ENCODE data around the gene EIF2A.

Gene EIF2A

DNA sequence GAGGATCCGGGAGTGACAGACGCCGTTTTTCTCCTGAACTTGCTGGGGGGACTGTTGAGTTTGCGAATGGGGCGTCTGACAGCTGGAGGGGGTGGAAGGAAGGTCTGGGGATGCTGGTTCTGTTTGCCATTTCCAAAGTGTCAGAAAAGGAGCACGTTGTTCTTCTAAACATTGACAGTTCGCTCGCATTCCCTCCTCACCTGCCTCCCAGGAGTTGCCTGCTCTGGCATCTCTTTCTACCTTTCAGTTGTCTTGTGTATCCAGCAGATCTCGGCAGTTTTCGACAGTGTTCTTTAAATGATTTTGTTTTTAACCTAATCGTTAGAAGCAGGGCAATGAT is 57.4 kb downstream of the EIF2A start:
- H3K9ac ChIP-seq (ENCODE audit: low read length) = peak overlapping the region; percentile 95
- H4K91ac ChIP-seq (ENCODE audit: low read length) = no peak overlapping the region
- 8% methylated on average over 10 of the region's 11 CpGs for WGBS
- H3K4me2 ChIP-seq (ENCODE audit: low read length, poor library complexity, severe bottlenecking) = peak overlapping the region; percentile 62
- H2BK12ac ChIP-seq (ENCODE audit: low read length in 2 of 2) = no peak overlapping the region
- H3K36me3 ChIP-seq (ENCODE audit: control insufficient read depth in 1 of 2, insufficient read depth in 2 of 2, low read depth in 1 of 2, low read length in 2 of 2) = peaks cover 0 to 6% of the 10 kb centered on the region in 2 experiments
- H3K14ac ChIP-seq (ENCODE audit: low read length in 2 of 2) = peak overlapping the region in 1 of 2 experiments; percentile 10
- no peak overlapping the region for H2BK15ac ChIP-seq (ENCODE audit: low read depth, poor library complexity, severe bottlenecking)
- peak overlapping the region; percentile 90 for H3K27ac ChIP-seq (ENCODE audit: low read length, poor library complexity, severe bottlenecking)
- H3K4me1 ChIP-seq (ENCODE audit: control insufficient read depth, insufficient read depth, low read depth, low read length) = peaks cover 6% of the 10 kb centered on the region
- H2AFZ ChIP-seq (ENCODE audit: low read depth, low read length) = peak overlapping the region; percentile 29
- H3K23ac ChIP-seq (ENCODE audit: low read length in 2 of 2) = peak overlapping the region in 1 of 2 experiments; percentile 6
- H4K8ac ChIP-seq (ENCODE audit: low read length) = peak overlapping the region; percentile 76
- H3K4ac ChIP-seq (ENCODE audit: low read depth in 1 of 2, low read length in 2 of 2) = peak overlapping the region; percentile 42 to 99
- no peak for DNase-seq
- H3K79me1 ChIP-seq (replicated peaks; ENCODE audit: low read length, poor library complexity, severe bottlenecking) = peaks cover 2% of the 10 kb centered on the region
- H2BK5ac ChIP-seq (ENCODE audit: low read depth, low read length, poor library complexity, severe bottlenecking) = no peak overlapping the region
- H3K9me3 ChIP-seq (ENCODE audit: control insufficient read depth, low read length) = no peaks in the 10 kb centered on the region
- H3K4me3 ChIP-seq (ENCODE audit: insufficient read depth in 1 of 2, low read depth in 1 of 2, low read length in 2 of 2) = peak overlapping the region; percentile 75 to 90
- no peaks in the 10 kb centered on the region for H3K27me3 ChIP-seq (ENCODE audit: control insufficient read depth in 1 of 2, insufficient read depth in 1 of 2, low read length in 2 of 2)
- H2BK120ac ChIP-seq (ENCODE audit: low read depth, low read length) = no peak overlapping the region
- H3K18ac ChIP-seq (ENCODE audit: low read depth in 1 of 2, low read length in 2 of 2) = peak overlapping the region; percentile 13 to 96
- no peak overlapping the region for H2AK5ac ChIP-seq (ENCODE audit: low read length, severe bottlenecking)

DNA sequence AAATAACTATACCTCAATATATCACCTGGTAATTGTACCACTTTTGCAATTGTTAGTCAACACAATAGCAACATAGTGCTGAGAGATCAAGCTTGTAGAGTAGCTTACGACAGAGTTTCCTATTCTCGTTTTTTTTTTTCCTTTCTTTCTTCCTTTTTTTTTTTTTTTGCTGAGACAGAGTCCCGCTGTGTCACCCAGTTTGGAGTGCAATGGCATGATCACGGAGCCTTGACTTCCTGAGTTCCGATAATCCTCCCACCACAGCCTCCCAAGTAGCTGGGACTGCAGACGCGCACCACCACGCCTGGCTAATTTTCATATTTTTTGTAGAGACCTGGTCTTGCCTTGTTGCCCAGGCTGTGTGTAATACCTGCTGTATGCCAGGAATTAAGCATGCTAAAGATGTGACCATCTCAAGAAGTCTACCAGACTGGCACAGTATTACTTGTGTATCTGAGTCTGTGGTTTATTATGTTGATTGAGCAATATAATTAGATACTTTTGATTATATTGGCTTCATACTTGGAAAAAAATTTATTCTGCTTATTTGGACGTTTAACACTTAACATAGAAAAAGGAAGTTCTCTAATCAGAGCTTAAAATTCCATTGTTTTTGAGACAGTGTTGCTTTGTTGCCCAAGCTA is 59.5 kb downstream of the EIF2A start:
- no peak overlapping the region for H3K23ac ChIP-seq (ENCODE audit: low read length in 2 of 2)
- H3K27me3 ChIP-seq (ENCODE audit: control insufficient read depth in 1 of 2, insufficient read depth in 1 of 2, low read length in 2 of 2) = no peaks in the 10 kb centered on the region
- no peak overlapping the region for H3K4ac ChIP-seq (ENCODE audit: low read depth in 1 of 2, low read length in 2 of 2)
- DNase-seq = no peak
- H3K4me1 ChIP-seq (ENCODE audit: control insufficient read depth, insufficient read depth, low read depth, low read length) = peaks cover 3% of the 10 kb centered on the region
- no peak overlapping the region for H2BK120ac ChIP-seq (ENCODE audit: low read depth, low read length)
- no peak overlapping the region for H4K91ac ChIP-seq (ENCODE audit: low read length)
- H2BK5ac ChIP-seq (ENCODE audit: low read depth, low read length, poor library complexity, severe bottlenecking) = no peak overlapping the region
- H3K27ac ChIP-seq (ENCODE audit: low read length, poor library complexity, severe bottlenecking) = no peak overlapping the region
- no peak overlapping the region for H2BK15ac ChIP-seq (ENCODE audit: low read depth, poor library complexity, severe bottlenecking)
- H3K4me3 ChIP-seq (ENCODE audit: insufficient read depth in 1 of 2, low read depth in 1 of 2, low read length in 2 of 2) = no peak overlapping the region
- no peaks in the 10 kb centered on the region for H3K9me3 ChIP-seq (ENCODE audit: control insufficient read depth, low read length)
- H3K79me1 ChIP-seq (replicated peaks; ENCODE audit: low read length, poor library complexity, severe bottlenecking) = no peaks in the 10 kb centered on the region
- peaks cover 0 to 6% of the 10 kb centered on the region in 2 experiments for H3K36me3 ChIP-seq (ENCODE audit: control insufficient read depth in 1 of 2, insufficient read depth in 2 of 2, low read depth in 1 of 2, low read length in 2 of 2)
- no peak overlapping the region for H2AK5ac ChIP-seq (ENCODE audit: low read length, severe bottlenecking)
- peak overlapping the region; percentile 95 for H3K9ac ChIP-seq (ENCODE audit: low read length)
- no peak overlapping the region for H3K18ac ChIP-seq (ENCODE audit: low read depth in 1 of 2, low read length in 2 of 2)
- no peak overlapping the region for H2AFZ ChIP-seq (ENCODE audit: low read depth, low read length)
- 97% methylated on average over 9 of the region's 9 CpGs for WGBS
- H3K14ac ChIP-seq (ENCODE audit: low read length in 2 of 2) = no peak overlapping the region
- H3K4me2 ChIP-seq (ENCODE audit: low read length, poor library complexity, severe bottlenecking) = no peak overlapping the region
- no peak overlapping the region for H2BK12ac ChIP-seq (ENCODE audit: low read length in 2 of 2)
- no peak overlapping the region for H4K8ac ChIP-seq (ENCODE audit: low read length)

DNA sequence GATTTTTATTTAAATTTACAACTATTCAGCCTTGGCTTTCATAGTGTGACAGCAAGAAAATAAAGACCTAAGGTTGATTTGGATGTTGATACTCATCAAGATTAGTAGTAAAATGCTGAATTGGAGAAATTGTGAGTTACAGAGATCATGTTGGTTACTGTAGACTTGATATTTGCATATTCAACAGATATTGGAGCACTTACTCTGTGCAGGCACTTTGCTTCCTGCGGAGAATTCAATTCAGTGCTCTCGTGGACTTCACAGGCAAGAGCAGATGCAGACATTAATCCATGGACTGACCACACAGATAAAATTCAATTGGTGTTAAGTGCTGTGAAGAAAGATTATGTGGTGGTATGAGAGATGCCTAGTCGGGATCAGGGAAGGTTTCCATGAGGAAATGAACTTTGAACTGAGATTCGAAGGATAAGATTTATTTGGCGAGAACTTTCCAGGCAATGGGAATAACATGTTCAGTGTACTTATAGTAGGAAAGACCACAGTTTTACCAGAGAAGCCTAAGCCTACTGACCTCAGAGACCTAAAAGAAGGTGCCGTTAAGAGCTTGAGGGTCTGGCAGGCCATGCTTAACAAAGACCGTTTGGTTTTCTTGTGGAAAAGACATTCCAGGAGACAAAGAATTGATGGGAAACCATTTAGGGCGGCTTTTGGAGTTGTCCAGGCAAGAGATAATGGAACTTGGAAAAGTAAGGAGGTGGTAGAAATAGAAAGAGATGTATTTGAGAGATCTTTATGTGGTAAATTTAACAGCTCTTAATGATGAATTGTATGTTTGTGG is 60.9 kb downstream of the EIF2A start:
- H4K8ac ChIP-seq (ENCODE audit: low read length) = peak overlapping the region; percentile 60
- H2BK15ac ChIP-seq (ENCODE audit: low read depth, poor library complexity, severe bottlenecking) = no peak overlapping the region
- H2BK5ac ChIP-seq (ENCODE audit: low read depth, low read length, poor library complexity, severe bottlenecking) = no peak overlapping the region
- H2AK5ac ChIP-seq (ENCODE audit: low read length, severe bottlenecking) = no peak overlapping the region
- H3K4me3 ChIP-seq (ENCODE audit: insufficient read depth in 1 of 2, low read depth in 1 of 2, low read length in 2 of 2) = no peak overlapping the region
- no peak overlapping the region for H2BK120ac ChIP-seq (ENCODE audit: low read depth, low read length)
- no peak overlapping the region for H3K27ac ChIP-seq (ENCODE audit: low read length, poor library complexity, severe bottlenecking)
- no peak overlapping the region for H3K9ac ChIP-seq (ENCODE audit: low read length)
- peaks cover 2% of the 10 kb centered on the region for H3K79me1 ChIP-seq (replicated peaks; ENCODE audit: low read length, poor library complexity, severe bottlenecking)
- no peak overlapping the region for H2BK12ac ChIP-seq (ENCODE audit: low read length in 2 of 2)
- DNase-seq = peak; percentile 26
- H3K27me3 ChIP-seq (ENCODE audit: control insufficient read depth in 1 of 2, insufficient read depth in 1 of 2, low read length in 2 of 2) = no peaks in the 10 kb centered on the region
- no peak overlapping the region for H3K18ac ChIP-seq (ENCODE audit: low read depth in 1 of 2, low read length in 2 of 2)
- peaks cover 2% of the 10 kb centered on the region for H3K4me1 ChIP-seq (ENCODE audit: control insufficient read depth, insufficient read depth, low read depth, low read length)
- H4K91ac ChIP-seq (ENCODE audit: low read length) = no peak overlapping the region
- H3K4ac ChIP-seq (ENCODE audit: low read depth in 1 of 2, low read length in 2 of 2) = no peak overlapping the region
- H3K23ac ChIP-seq (ENCODE audit: low read length in 2 of 2) = no peak overlapping the region
- no peak overlapping the region for H3K4me2 ChIP-seq (ENCODE audit: low read length, poor library complexity, severe bottlenecking)
- H3K9me3 ChIP-seq (ENCODE audit: control insufficient read depth, low read length) = no peaks in the 10 kb centered on the region
- H2AFZ ChIP-seq (ENCODE audit: low read depth, low read length) = no peak overlapping the region
- WGBS = 75% methylated on average over 8 of the region's 8 CpGs
- H3K14ac ChIP-seq (ENCODE audit: low read length in 2 of 2) = no peak overlapping the region
- H3K36me3 ChIP-seq (ENCODE audit: control insufficient read depth in 1 of 2, insufficient read depth in 2 of 2, low read depth in 1 of 2, low read length in 2 of 2) = peaks cover 9 to 13% of the 10 kb centered on the region in 2 experiments

DNA sequence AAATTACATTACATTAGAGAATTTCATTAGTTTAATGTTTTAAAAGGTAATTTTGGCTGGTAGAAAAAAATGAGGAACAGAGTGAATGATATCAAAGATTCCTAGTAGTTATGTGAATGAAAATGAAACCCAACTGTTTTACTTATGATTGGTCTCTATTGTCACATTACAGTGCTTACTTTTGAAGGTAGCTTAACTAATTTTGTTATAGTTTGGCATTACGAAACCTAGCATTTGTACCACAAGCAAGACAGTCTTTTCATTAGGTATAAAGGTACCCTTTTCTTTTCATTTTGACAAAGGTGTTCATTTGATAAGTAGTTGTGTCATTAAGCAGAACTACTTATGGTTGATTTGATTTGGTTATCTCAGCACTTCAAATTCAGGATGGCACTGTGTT is 63.4 kb downstream of the EIF2A start:
- H3K14ac ChIP-seq (ENCODE audit: low read length in 2 of 2) = no peak overlapping the region
- H3K4me2 ChIP-seq (ENCODE audit: low read length, poor library complexity, severe bottlenecking) = no peak overlapping the region
- H3K79me1 ChIP-seq (replicated peaks; ENCODE audit: low read length, poor library complexity, severe bottlenecking) = peaks cover 2% of the 10 kb centered on the region
- H2BK15ac ChIP-seq (ENCODE audit: low read depth, poor library complexity, severe bottlenecking) = no peak overlapping the region
- peaks cover 9 to 29% of the 10 kb centered on the region in 2 experiments for H3K36me3 ChIP-seq (ENCODE audit: control insufficient read depth in 1 of 2, insufficient read depth in 2 of 2, low read depth in 1 of 2, low read length in 2 of 2)
- H3K27ac ChIP-seq (ENCODE audit: low read length, poor library complexity, severe bottlenecking) = no peak overlapping the region
- no peak for DNase-seq
- no peak overlapping the region for H2AFZ ChIP-seq (ENCODE audit: low read depth, low read length)
- no peaks in the 10 kb centered on the region for H3K27me3 ChIP-seq (ENCODE audit: control insufficient read depth in 1 of 2, insufficient read depth in 1 of 2, low read length in 2 of 2)
- H2BK12ac ChIP-seq (ENCODE audit: low read length in 2 of 2) = no peak overlapping the region
- H3K18ac ChIP-seq (ENCODE audit: low read depth in 1 of 2, low read length in 2 of 2) = no peak overlapping the region
- H2AK5ac ChIP-seq (ENCODE audit: low read length, severe bottlenecking) = no peak overlapping the region
- no peak overlapping the region for H4K91ac ChIP-seq (ENCODE audit: low read length)
- no peak overlapping the region for H3K9ac ChIP-seq (ENCODE audit: low read length)
- no peak overlapping the region for H3K23ac ChIP-seq (ENCODE audit: low read length in 2 of 2)
- no peak overlapping the region for H3K4ac ChIP-seq (ENCODE audit: low read depth in 1 of 2, low read length in 2 of 2)
- no peaks in the 10 kb centered on the region for H3K4me1 ChIP-seq (ENCODE audit: control insufficient read depth, insufficient read depth, low read depth, low read length)
- H3K9me3 ChIP-seq (ENCODE audit: control insufficient read depth, low read length) = no peaks in the 10 kb centered on the region
- no peak overlapping the region for H2BK120ac ChIP-seq (ENCODE audit: low read depth, low read length)
- no CpG with 5 or more reads among the region's 1 CpG for WGBS
- no peak overlapping the region for H3K4me3 ChIP-seq (ENCODE audit: insufficient read depth in 1 of 2, low read depth in 1 of 2, low read length in 2 of 2)
- no peak overlapping the region for H2BK5ac ChIP-seq (ENCODE audit: low read depth, low read length, poor library complexity, severe bottlenecking)
- H4K8ac ChIP-seq (ENCODE audit: low read length) = no peak overlapping the region
